Uterus (tissue), 4 donors: Measurements from ENCODE around the gene DKK1. TPM values are rescaled to one million over a fixed set of nuclear protein-coding genes. Genes with fewer than 3 reads are reported as not detected.

Experiments
- DNase-seq, 2 donors: peaks; one replicate each; pipeline ENCODE4 v3.0.0-alpha.2; 2019 to 2020
- H3K27ac ChIP-seq, 2 donors: fragments of 200-600 bp; sonication (generic); 1 replicate in 1 of 2; 2 replicates in 1 of 2; pipeline ENCODE4 v1.5.1; 2016 to 2018
- H3K27me3 ChIP-seq, 2 donors: fragments of 200-600 bp; sonication (generic); one replicate each; pipeline ENCODE4 v1.5.1; 2018 to 2019; ENCODE audit warnings: control low read depth in 1 of 2
- H3K36me3 ChIP-seq, 2 donors: fragments of 200-600 bp; sonication (generic); one replicate each; pipeline ENCODE4 v1.5.1; 2019; ENCODE audit warnings: control low read depth in 1 of 2
- H3K4me1 ChIP-seq, 2 donors: fragments of 200-600 bp; sonication (generic); one replicate each; pipeline ENCODE4 v1.5.1; 2018 to 2019; ENCODE audit warnings: control low read depth in 1 of 2
- H3K4me3 ChIP-seq, 2 donors: fragments of 200-600 bp; sonication (generic); 1 replicate in 1 of 2; 2 replicates in 1 of 2; pipeline ENCODE4 v1.5.1; 2018 to 2019; ENCODE audit warnings: mild to moderate bottlenecking in 1 of 2
- H3K9me3 ChIP-seq, 2 donors: fragments of 200-600 bp; sonication (generic); one replicate each; pipeline ENCODE4 v1.5.1; 2019; ENCODE audit warnings: control low read depth in 1 of 2
- CTCF ChIP-seq, 4 experiments: fragments of 200-600 bp in 2 of 4; fragments of 450-650 bp in 2 of 4; sonication (generic) in 2 of 4; IDR thresholded peaks; one replicate each; pipeline ENCODE4 v1.5.1; 2016 to 2019; ENCODE audit warnings: antibody characterized with exemption in 4 of 4, mild to moderate bottlenecking in 2 of 4, moderate library complexity in 1 of 4
- POLR2A ChIP-seq, 2 donors: fragments of 450-650 bp; IDR thresholded peaks; one replicate each; pipeline ENCODE4 v1.6.1; 2016; ENCODE audit warnings: antibody characterized with exemption in 2 of 2, mild to moderate bottlenecking in 1 of 2, moderate library complexity in 1 of 2
- intact Hi-C: fragments of 100-400 bp; cut with DNase I; formaldehyde crosslinking; loops from one replicate; pipeline ENCODE4 v1.15.1; 2023; ENCODE audit warnings: low total_unique reads
- total RNA-seq, 4 donors: library from RNA; depleted of rRNA in 3 of 4; stranded (reverse); fragments of >200 nt in 3 of 4; gene quantifications; one replicate each; pipeline versions ENCODE4 v1.1.0 to v1.2.4, GENCODE V29; 2014 to 2023
- donor health status: DM: yes; HTN: yes; CAD: no.

The DKK1 gene
- total RNA-seq, 4 donors from 2014 or later: 0.37 to 4.1 (median 0.59) TPM; not detected in 1

- H3K4me3 ChIP-seq: no peak overlapping the region
- DNase-seq: no peak
- no peaks in the 10 kb centered on the region for H3K36me3 ChIP-seq
- intact Hi-C loops: no loop called here
- no peaks in the 10 kb centered on the region for H3K4me1 ChIP-seq
- no peaks in the 10 kb centered on the region for H3K9me3 ChIP-seq
- H3K27ac ChIP-seq: no peak overlapping the region
- H3K27me3 ChIP-seq: no peaks in the 10 kb centered on the region
- TF ChIP-seq CTCF (IDR thresholded peaks at IDR 0.05): no peak
- TF ChIP-seq POLR2A (IDR thresholded peaks at IDR 0.05): no peak
Observed at GRCh38 chr10:52347327-52347667, 33.2 kb downstream of the DKK1 start.

- TF ChIP-seq CTCF (IDR thresholded peaks at IDR 0.05) (no peak), POLR2A (IDR thresholded peaks at IDR 0.05) (no peak)
- H3K9me3 ChIP-seq: no peaks in the 10 kb centered on the region
- DNase-seq: no peak
- H3K27ac ChIP-seq: no peak overlapping the region
- H3K27me3 ChIP-seq: no peaks in the 10 kb centered on the region
- H3K4me3 ChIP-seq: no peak overlapping the region
- H3K4me1 ChIP-seq: no peaks in the 10 kb centered on the region
- H3K36me3 ChIP-seq: no peaks in the 10 kb centered on the region
- intact Hi-C loops: no loop called here
Observed at GRCh38 chr10:52348037-52348564, 34.0 kb downstream of the DKK1 start.

GRCh38 chr10:52351914-52352330 is 37.8 kb downstream of the DKK1 start:
- Histone ChIP-seq H3K4me1 (no peaks in the 10 kb centered on the region), H3K9me3 (no peaks in the 10 kb centered on the region), H3K36me3 (no peaks in the 10 kb centered on the region), H3K27ac (no peak overlapping the region), H3K4me3 (no peak overlapping the region), H3K27me3 (no peaks in the 10 kb centered on the region)
- TF ChIP-seq POLR2A (IDR thresholded peaks at IDR 0.05) (no peak), CTCF (IDR thresholded peaks at IDR 0.05) (no peak)
- DNase-seq: no peak
- intact Hi-C loops: no loop called here

GRCh38 chr10:52353205-52353604 is 39.1 kb downstream of the DKK1 start:
- Histone ChIP-seq H3K4me3 (no peak overlapping the region), H3K27me3 (no peaks in the 10 kb centered on the region), H3K27ac (no peak overlapping the region), H3K4me1 (no peaks in the 10 kb centered on the region), H3K36me3 (no peaks in the 10 kb centered on the region), H3K9me3 (no peaks in the 10 kb centered on the region)
- intact Hi-C loops: no loop called here
- TF ChIP-seq CTCF (IDR thresholded peaks at IDR 0.05) (no peak), POLR2A (IDR thresholded peaks at IDR 0.05) (no peak)
- no peak for DNase-seq

GRCh38 chr10:52353960-52354394 is 39.9 kb downstream of the DKK1 start:
- no peaks in the 10 kb centered on the region for H3K9me3 ChIP-seq
- no peak for DNase-seq
- no peaks in the 10 kb centered on the region for H3K36me3 ChIP-seq
- no peak overlapping the region for H3K4me3 ChIP-seq
- H3K27me3 ChIP-seq: no peaks in the 10 kb centered on the region
- intact Hi-C loops: no loop called here
- H3K27ac ChIP-seq: no peak overlapping the region
- TF ChIP-seq POLR2A (IDR thresholded peaks at IDR 0.05) (no peak), CTCF (IDR thresholded peaks at IDR 0.05) (no peak)
- H3K4me1 ChIP-seq: no peaks in the 10 kb centered on the region
